ENCODE measurements around the gene TNIK.

DNA sequence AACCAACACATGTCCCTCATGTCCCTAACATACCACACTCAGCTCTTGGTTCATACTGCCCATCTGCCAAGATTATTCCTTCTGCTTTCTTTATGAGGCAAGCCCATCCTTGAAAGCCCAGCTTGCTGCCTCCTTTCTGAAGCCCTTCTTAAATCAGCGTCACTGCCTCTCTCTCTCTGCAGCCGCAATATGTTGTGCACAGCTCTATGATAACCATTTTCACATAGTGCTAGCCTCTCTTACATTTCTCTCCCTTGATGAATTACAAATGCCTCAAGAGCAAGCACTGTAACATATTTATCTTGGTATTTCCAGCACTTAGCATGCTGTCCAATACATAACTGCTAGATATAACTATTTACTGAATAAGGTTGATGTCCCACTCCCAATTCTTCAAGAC, 86.5 kb downstream of the TNIK start:
- TF ChIP-seq, protein P1, sequence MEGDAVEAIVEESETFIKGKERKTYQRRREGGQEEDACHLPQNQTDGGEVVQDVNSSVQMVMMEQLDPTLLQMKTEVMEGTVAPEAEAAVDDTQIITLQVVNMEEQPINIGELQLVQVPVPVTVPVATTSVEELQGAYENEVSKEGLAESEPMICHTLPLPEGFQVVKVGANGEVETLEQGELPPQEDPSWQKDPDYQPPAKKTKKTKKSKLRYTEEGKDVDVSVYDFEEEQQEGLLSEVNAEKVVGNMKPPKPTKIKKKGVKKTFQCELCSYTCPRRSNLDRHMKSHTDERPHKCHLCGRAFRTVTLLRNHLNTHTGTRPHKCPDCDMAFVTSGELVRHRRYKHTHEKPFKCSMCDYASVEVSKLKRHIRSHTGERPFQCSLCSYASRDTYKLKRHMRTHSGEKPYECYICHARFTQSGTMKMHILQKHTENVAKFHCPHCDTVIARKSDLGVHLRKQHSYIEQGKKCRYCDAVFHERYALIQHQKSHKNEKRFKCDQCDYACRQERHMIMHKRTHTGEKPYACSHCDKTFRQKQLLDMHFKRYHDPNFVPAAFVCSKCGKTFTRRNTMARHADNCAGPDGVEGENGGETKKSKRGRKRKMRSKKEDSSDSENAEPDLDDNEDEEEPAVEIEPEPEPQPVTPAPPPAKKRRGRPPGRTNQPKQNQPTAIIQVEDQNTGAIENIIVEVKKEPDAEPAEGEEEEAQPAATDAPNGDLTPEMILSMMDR (IDR thresholded peaks at IDR 0.05; ENCODE audit: low read depth, low read length) = no peak
- TF ChIP-seq EZH2phosphoT487 (IDR thresholded peaks at IDR 0.05; ENCODE audit: low read depth) = no peak
